H9 (cell line): ENCODE measurements around the gene TTC21B. TPM values are rescaled to one million over a fixed set of nuclear protein-coding genes. Genes with fewer than 3 reads are reported as not detected.

Source experiments
- DNase-seq: peaks from one replicate; pipeline ENCODE4 v3.0.0-alpha.2; 2017
- H2AFZ ChIP-seq: one replicate; pipeline ENCODE4 v1.6.1; 2013; ENCODE audit warnings: mild to moderate bottlenecking, low read length, control low read depth, moderate library complexity
- H2AK5ac ChIP-seq: 2 replicates; pipeline ENCODE4 v1.6.1; 2013; ENCODE audit warnings: low read length, control low read depth, mixed read lengths; ENCODE audit not compliant: insufficient read length
- H2BK120ac ChIP-seq: one replicate; pipeline ENCODE4 v1.6.1; 2013; ENCODE audit warnings: low read depth, mild to moderate bottlenecking, low read length, control low read depth, inconsistent platforms; ENCODE audit not compliant: poor library complexity, severe bottlenecking
- H2BK12ac ChIP-seq: 2 replicates; pipeline ENCODE4 v1.6.1; 2013; ENCODE audit warnings: low read length, control low read depth, mixed read lengths, low read depth; ENCODE audit not compliant: insufficient read length
- H2BK15ac ChIP-seq: 2 replicates; pipeline ENCODE4 v1.6.1; 2013; ENCODE audit warnings: low read depth, low read length, control low read depth
- H2BK20ac ChIP-seq: one replicate; pipeline ENCODE4 v1.6.1; 2013; ENCODE audit warnings: low read depth, mild to moderate bottlenecking, low read length, control low read depth, inconsistent platforms; ENCODE audit not compliant: poor library complexity, severe bottlenecking
- H2BK5ac ChIP-seq: 2 replicates; pipeline ENCODE4 v1.6.1; 2013; ENCODE audit warnings: low read length, control low read depth, mixed read lengths; ENCODE audit not compliant: insufficient read length
- H3K14ac ChIP-seq: 2 replicates; pipeline ENCODE4 v1.6.1; 2013; ENCODE audit warnings: low read length, control low read depth; ENCODE audit not compliant: insufficient read depth
- H3K18ac ChIP-seq: 2 replicates; pipeline ENCODE4 v1.6.1; 2013; ENCODE audit warnings: low read depth, mild to moderate bottlenecking, mixed read lengths, low read length, control low read depth; ENCODE audit not compliant: insufficient read length
- H3K23ac ChIP-seq: 2 replicates; pipeline ENCODE4 v1.6.1; 2013; ENCODE audit warnings: low read length, control low read depth, mixed read lengths, low read depth; ENCODE audit not compliant: insufficient read length
- H3K23me2 ChIP-seq: 2 replicates; pipeline ENCODE4 v1.6.1; 2013; ENCODE audit warnings: low read depth, mild to moderate bottlenecking, mixed read lengths, low read length, control low read depth; ENCODE audit not compliant: insufficient read length, poor library complexity, severe bottlenecking
- H3K27ac ChIP-seq: 2 replicates; pipeline ENCODE4 v1.5.1; 2013; ENCODE audit warnings: low read length, control low read depth, mixed read lengths, low read depth; ENCODE audit not compliant: insufficient read length
- H3K27me3 ChIP-seq: 2 replicates; pipeline ENCODE4 v1.6.1; 2013; ENCODE audit warnings: low read length, control low read depth, inconsistent platforms; ENCODE audit not compliant: insufficient read depth
- H3K4ac ChIP-seq: 2 replicates; pipeline ENCODE4 v1.6.1; 2013; ENCODE audit warnings: low read depth, mild to moderate bottlenecking, control low read depth, inconsistent platforms, low read length, moderate library complexity
- H3K4me1 ChIP-seq: 2 replicates; pipeline ENCODE4 v1.6.1; 2013; ENCODE audit warnings: low read length, control low read depth, inconsistent platforms; ENCODE audit not compliant: insufficient read depth
- H3K4me2 ChIP-seq: 2 replicates; pipeline ENCODE4 v1.6.1; 2013; ENCODE audit warnings: low read length, control low read depth, mixed read lengths; ENCODE audit not compliant: insufficient read length, insufficient read depth
- H3K56ac ChIP-seq: 2 replicates; pipeline ENCODE4 v1.6.1; 2013; ENCODE audit warnings: low read depth, mild to moderate bottlenecking, mixed read lengths, low read length, control low read depth; ENCODE audit not compliant: insufficient read length
- H3K79me1 ChIP-seq: 2 replicates; pipeline ENCODE4 v1.6.1; 2013; ENCODE audit warnings: low read depth, mild to moderate bottlenecking, moderate library complexity, low read length, control low read depth, inconsistent platforms; ENCODE audit not compliant: insufficient read depth, poor library complexity, severe bottlenecking
- H3K79me2 ChIP-seq: 2 replicates; pipeline ENCODE4 v1.6.1; 2013; ENCODE audit warnings: low read length, control low read depth, inconsistent platforms; ENCODE audit not compliant: insufficient read depth
- H3K9ac ChIP-seq: 2 replicates; pipeline ENCODE4 v1.6.1; 2013; ENCODE audit warnings: low read length, control low read depth, mixed read lengths; ENCODE audit not compliant: insufficient read length; ENCODE audit errors: extremely low read depth
- H3K9me3 ChIP-seq: one replicate; pipeline ENCODE4 v1.6.1; 2013; ENCODE audit warnings: low read depth, low read length, inconsistent platforms; ENCODE audit not compliant: control insufficient read depth
- H3T11ph ChIP-seq: one replicate; pipeline ENCODE4 v1.6.1; 2013; ENCODE audit warnings: mild to moderate bottlenecking, low read length, control low read depth, inconsistent platforms
- H4K20me1 ChIP-seq: one replicate; pipeline ENCODE4 v1.6.1; 2013; ENCODE audit not compliant: control insufficient read depth, insufficient read length, insufficient read depth
- H4K5ac ChIP-seq: 2 replicates; pipeline ENCODE4 v1.6.1; 2013; ENCODE audit warnings: low read depth, mild to moderate bottlenecking, mixed read lengths, low read length, control low read depth; ENCODE audit not compliant: insufficient read length
- H4K8ac ChIP-seq: replicated peaks from 2 replicates; pipeline ENCODE4 v1.6.1; 2013; ENCODE audit warnings: low read length, control low read depth, mixed read lengths, low read depth; ENCODE audit not compliant: insufficient read length
- H4K91ac ChIP-seq: 2 replicates; pipeline ENCODE4 v1.6.1; 2013; ENCODE audit warnings: low read depth, mild to moderate bottlenecking, moderate library complexity, mixed read lengths, low read length, control low read depth; ENCODE audit not compliant: insufficient read length
- H3K27ac Mint-ChIP-seq, 3 experiments: 2 replicates in 2 of 3; 3 replicates in 1 of 3; pipeline ENCODE4 v1.8.0; 2020 to 2021; ENCODE audit warnings: mixed read lengths in 3 of 3, mild to moderate bottlenecking in 1 of 3, moderate library complexity in 1 of 3
- H3K27me3 Mint-ChIP-seq: 2 replicates; pipeline ENCODE4 v1.8.0; 2021; ENCODE audit warnings: low read depth, mild to moderate bottlenecking, moderate library complexity, mixed read lengths
- H3K36me3 Mint-ChIP-seq, 3 experiments: 2 replicates in 2 of 3; 3 replicates in 1 of 3; pipeline ENCODE4 v1.8.0; 2020 to 2021; ENCODE audit warnings: low read depth in 3 of 3, mixed read lengths in 3 of 3; ENCODE audit not compliant: insufficient read depth in 1 of 3
- H3K4me1 Mint-ChIP-seq, 2 experiments: 2 replicates each; pipeline ENCODE4 v1.8.0; 2020; ENCODE audit warnings: mixed read lengths in 2 of 2
- H3K4me3 Mint-ChIP-seq, 2 experiments: 2 replicates in 1 of 2; 3 replicates in 1 of 2; pipeline ENCODE4 v1.8.0; 2020 to 2021; ENCODE audit warnings: mild to moderate bottlenecking in 2 of 2, mixed read lengths in 2 of 2, moderate library complexity in 1 of 2
- H3K9me3 Mint-ChIP-seq, 2 experiments: 2 replicates in 1 of 2; 3 replicates in 1 of 2; pipeline ENCODE4 v1.8.0; 2020; ENCODE audit warnings: mild to moderate bottlenecking in 2 of 2, mixed read lengths in 2 of 2, moderate library complexity in 1 of 2
- WGBS: extraction: QIAGEN DNeasy Blood & Tissue Kit; methylation state at CpG from one replicate; pipeline ENCODE4 v1.1.7; 2013; ENCODE audit warnings: missing lambda C conversion rate, low lambda C conversion rate, mixed read lengths; ENCODE audit not compliant: insufficient read length; ENCODE audit errors: extremely low coverage; 5-methylcytosine and 5-hydroxymethylcytosine counted together
- total RNA-seq: library from RNA; stranded (reverse); gene quantifications from 2 replicates; pipeline ENCODE4 v1.2.1, GENCODE V29; 2021
- TF ChIP-seq, protein P1 (sequence below): fragments of 200-600 bp; sonication (generic); conservative IDR thresholded peaks from 3 replicates; pipeline ENCODE4 v1.8.0; 2021; ENCODE audit warnings: antibody characterized with exemption, mild to moderate bottlenecking

TTC21B gene
- total RNA-seq, 1 experiment from 2014 or later = 16.6 TPM

DNA sequence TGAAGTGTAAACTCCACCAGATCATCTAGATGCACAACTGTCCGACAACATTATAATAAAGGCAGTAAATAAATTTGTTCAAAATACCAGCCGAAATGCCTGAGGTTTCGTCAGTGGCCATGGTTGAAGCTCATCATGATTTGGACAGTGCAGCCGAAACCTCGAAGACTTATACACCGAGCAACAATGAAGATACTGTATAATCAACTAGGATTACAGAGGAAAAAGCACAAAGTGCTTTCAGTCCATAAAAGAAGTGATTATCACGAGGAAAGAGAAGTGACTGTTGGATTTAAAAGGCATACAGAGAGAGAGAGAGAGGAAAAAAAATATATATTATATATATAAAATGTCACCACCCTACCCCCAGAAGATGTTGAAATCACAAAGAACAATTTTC is 107.5 kb downstream of the TTC21B start:
- H3K79me1 ChIP-seq = no peaks in the 10 kb centered on the region
- no peaks in the 10 kb centered on the region for H3K79me2 ChIP-seq
- H3K4me3 Mint-ChIP-seq = no peak overlapping the region
- WGBS = no CpG with 5 or more reads among the region's 7 CpGs
- H3K4me1 ChIP-seq = peaks cover 3% of the 10 kb centered on the region; the same call in 1 of the 2 replicates
- H3K4me1 Mint-ChIP-seq = peaks cover 49 to 50% of the 10 kb centered on the region in 2 experiments
- H3K14ac ChIP-seq = no peak overlapping the region
- no peak overlapping the region for H3T11ph ChIP-seq
- H3K9me3 Mint-ChIP-seq = peaks cover 17 to 21% of the 10 kb centered on the region in 2 experiments
- H2BK20ac ChIP-seq = no peak overlapping the region
- H2AK5ac ChIP-seq = no peak overlapping the region
- no peak overlapping the region for H3K9ac ChIP-seq
- H3K23ac ChIP-seq = no peak overlapping the region
- H3K27me3 ChIP-seq = no peaks in the 10 kb centered on the region
- H3K4ac ChIP-seq = no peak overlapping the region
- H2BK15ac ChIP-seq = no peak overlapping the region
- no peaks in the 10 kb centered on the region for H4K20me1 ChIP-seq
- H4K5ac ChIP-seq = no peak overlapping the region
- H2BK120ac ChIP-seq = no peak overlapping the region
- H3K27me3 Mint-ChIP-seq = no peaks in the 10 kb centered on the region
- H3K56ac ChIP-seq = no peak overlapping the region
- no peak overlapping the region for H3K18ac ChIP-seq
- H3K9me3 ChIP-seq = no peaks in the 10 kb centered on the region
- no peak overlapping the region for H4K8ac ChIP-seq
- no peak for DNase-seq
- no peak overlapping the region for H2BK12ac ChIP-seq
- H3K27ac ChIP-seq = no peak overlapping the region
- TF ChIP-seq, protein P1, sequence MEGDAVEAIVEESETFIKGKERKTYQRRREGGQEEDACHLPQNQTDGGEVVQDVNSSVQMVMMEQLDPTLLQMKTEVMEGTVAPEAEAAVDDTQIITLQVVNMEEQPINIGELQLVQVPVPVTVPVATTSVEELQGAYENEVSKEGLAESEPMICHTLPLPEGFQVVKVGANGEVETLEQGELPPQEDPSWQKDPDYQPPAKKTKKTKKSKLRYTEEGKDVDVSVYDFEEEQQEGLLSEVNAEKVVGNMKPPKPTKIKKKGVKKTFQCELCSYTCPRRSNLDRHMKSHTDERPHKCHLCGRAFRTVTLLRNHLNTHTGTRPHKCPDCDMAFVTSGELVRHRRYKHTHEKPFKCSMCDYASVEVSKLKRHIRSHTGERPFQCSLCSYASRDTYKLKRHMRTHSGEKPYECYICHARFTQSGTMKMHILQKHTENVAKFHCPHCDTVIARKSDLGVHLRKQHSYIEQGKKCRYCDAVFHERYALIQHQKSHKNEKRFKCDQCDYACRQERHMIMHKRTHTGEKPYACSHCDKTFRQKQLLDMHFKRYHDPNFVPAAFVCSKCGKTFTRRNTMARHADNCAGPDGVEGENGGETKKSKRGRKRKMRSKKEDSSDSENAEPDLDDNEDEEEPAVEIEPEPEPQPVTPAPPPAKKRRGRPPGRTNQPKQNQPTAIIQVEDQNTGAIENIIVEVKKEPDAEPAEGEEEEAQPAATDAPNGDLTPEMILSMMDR = no peak
- H4K91ac ChIP-seq = no peak overlapping the region
- no peaks in the 10 kb centered on the region for H3K23me2 ChIP-seq
- H2AFZ ChIP-seq = no peak overlapping the region
- no peak overlapping the region for H2BK5ac ChIP-seq
- H3K36me3 Mint-ChIP-seq = peaks cover 2 to 17% (median 5%) of the 10 kb centered on the region in 3 experiments; a peak in 4 of 7 replicates
- peak overlapping the region; percentile 4 to 80 (median 68); a peak in 5 of 7 replicates for H3K27ac Mint-ChIP-seq
- H3K4me2 ChIP-seq = no peak overlapping the region
